GM20000 (cell line): ENCODE measurements around the gene ZNF362.

Experiments used
- DNase-seq: peaks from one replicate; pipeline ENCODE4 v3.0.0; 2012; ENCODE audit warnings: low spot score
- TF ChIP-seq, protein P1 (sequence below): IDR thresholded peaks from 2 replicates; pipeline ENCODE4 v1.5.1; 2012; ENCODE audit warnings: mild to moderate bottlenecking, control low read depth; ENCODE audit errors: extremely low read depth, missing control alignments

ZNF362 gene

DNA sequence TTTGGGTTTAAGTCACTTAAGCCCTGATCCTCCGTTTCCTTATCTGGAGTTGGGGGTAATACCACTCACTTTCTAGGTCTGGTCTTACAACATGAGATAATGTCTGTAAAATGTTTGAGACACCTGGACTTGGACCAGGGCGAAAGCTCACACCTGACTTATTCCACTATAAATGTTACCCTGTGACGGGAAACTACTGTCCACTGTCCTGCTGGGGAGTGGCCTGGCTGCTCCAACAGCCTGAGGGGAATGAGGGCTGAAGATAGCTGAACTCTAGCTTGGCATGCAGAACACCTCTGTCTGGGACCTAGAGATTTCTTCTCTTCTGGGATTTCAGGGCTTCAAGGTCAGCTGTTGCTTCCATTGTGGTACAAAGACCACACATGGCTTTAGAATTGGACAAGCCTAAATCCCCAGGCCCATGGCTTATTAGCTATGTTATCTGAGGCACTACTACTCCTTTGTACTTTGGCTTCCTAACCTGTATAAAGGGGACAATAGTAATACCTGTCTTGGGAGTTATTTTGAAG, 74.1 kb downstream of the ZNF362 start:
- no peak for DNase-seq
- TF ChIP-seq, protein P1, sequence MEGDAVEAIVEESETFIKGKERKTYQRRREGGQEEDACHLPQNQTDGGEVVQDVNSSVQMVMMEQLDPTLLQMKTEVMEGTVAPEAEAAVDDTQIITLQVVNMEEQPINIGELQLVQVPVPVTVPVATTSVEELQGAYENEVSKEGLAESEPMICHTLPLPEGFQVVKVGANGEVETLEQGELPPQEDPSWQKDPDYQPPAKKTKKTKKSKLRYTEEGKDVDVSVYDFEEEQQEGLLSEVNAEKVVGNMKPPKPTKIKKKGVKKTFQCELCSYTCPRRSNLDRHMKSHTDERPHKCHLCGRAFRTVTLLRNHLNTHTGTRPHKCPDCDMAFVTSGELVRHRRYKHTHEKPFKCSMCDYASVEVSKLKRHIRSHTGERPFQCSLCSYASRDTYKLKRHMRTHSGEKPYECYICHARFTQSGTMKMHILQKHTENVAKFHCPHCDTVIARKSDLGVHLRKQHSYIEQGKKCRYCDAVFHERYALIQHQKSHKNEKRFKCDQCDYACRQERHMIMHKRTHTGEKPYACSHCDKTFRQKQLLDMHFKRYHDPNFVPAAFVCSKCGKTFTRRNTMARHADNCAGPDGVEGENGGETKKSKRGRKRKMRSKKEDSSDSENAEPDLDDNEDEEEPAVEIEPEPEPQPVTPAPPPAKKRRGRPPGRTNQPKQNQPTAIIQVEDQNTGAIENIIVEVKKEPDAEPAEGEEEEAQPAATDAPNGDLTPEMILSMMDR = no peak

DNA sequence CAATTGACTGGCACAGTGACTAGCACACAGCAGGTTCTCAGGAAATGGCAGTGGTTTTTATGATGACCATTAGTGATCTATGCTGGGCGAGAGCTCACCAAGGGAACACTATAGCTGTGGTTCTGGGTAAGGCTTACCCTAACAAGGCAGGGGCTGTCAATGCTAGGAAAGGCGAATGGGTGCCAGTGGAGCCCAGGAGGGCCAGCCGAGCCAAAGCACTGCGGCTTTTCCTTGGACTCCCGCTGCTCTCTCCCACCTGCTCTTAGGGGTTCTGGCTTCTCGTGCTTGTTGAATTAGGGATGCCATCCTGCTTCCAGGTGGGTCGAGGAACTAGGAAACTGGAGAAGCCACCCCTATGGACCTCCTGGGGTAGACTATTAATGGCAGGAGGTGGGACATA, 74.6 kb downstream of the ZNF362 start:
- DNase-seq = no peak

GRCh38 chr1:33331444-33332356, 75.4 kb downstream of the ZNF362 start:
- DNase-seq = no peak
- TF ChIP-seq, protein P1 = no peak

More for the DNA sequence above, 74.6 kb downstream of the ZNF362 start:
- TF ChIP-seq, protein P1 = no peak

GRCh38 chr1:33332357-33332789, 76.1 kb downstream of the ZNF362 start:
- DNase-seq = no peak
- TF ChIP-seq, protein P1 = no peak

GRCh38 chr1:33332881-33333280, 76.6 kb downstream of the ZNF362 start:
- no peak for DNase-seq
- TF ChIP-seq, protein P1 = no peak

DNA sequence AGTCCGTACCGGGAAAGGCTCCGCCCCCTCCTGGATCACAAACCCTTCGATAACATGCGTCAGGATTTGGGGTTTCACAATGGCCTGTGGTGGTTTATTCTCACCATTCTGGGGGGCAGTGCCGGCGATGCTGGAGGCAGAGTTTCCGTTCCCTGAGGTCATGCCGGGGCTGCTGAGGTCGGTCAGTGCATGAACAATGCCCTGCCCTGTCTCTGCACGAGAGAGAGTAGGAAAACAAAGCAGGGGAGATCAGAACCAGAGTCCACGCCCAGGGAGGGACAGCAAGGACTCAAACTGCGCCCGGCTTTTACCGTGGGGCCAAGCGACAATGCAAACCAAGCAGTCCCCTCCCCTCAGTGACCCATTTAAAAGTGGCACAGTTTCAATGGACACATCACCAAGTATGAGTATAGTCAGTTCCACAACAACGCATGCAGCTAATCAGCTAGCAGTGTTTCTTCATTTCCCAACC, 77.8 kb downstream of the ZNF362 start:
- TF ChIP-seq, protein P1 = no peak
- no peak for DNase-seq

DNA sequence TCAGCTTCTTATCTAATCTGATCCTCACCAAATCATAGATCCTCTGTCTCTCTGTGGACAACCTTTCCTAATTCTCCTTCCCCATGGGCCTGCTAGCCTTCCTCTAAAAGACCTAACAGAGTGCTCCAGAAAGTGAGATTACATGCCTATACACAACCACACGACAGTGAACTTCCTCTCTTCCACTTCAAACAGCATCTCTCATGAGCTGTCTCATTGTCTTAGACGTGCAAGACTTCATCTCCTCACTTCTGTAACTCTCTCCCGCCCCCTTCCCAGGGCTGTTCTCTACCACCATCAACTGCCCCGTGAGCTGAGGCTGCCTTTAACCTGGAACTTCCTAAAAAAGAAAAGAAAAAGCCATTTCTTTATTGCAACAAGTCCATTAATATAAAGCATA, 78.7 kb downstream of the ZNF362 start:
- no peak for DNase-seq
- TF ChIP-seq, protein P1 = no peak
